ENCODE results near the gene CCRL2. TPM values are rescaled to one million over a fixed set of nuclear protein-coding genes. Genes with fewer than 3 reads are reported as not detected.

CCRL2 gene, protein sequence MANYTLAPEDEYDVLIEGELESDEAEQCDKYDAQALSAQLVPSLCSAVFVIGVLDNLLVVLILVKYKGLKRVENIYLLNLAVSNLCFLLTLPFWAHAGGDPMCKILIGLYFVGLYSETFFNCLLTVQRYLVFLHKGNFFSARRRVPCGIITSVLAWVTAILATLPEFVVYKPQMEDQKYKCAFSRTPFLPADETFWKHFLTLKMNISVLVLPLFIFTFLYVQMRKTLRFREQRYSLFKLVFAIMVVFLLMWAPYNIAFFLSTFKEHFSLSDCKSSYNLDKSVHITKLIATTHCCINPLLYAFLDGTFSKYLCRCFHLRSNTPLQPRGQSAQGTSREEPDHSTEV
- total RNA-seq (2022) (0.54 TPM in 1 of 2 replicates, not detected in the other), Bru-seq, nascent RNA (percentile 24 among the genes with signal in this experiment), BruChase-seq, experiment 1, labeled RNA remaining after a 6-hour chase (not detected), BruChase-seq, experiment 2, labeled RNA remaining after a 2-hour chase (percentile 25 among the genes with signal in this experiment)
- long read RNA-seq, partial matches to known transcripts = 0 of 1 reads
- long read RNA-seq, other reads (novel, unspliced or antisense) = 0 of 1 reads

GRCh38 chr3:46406788-46407611, at the start of gene CCRL2, which contains the start of gene CCR5AS:
Gene CCRL2, plus strand, starts transcription at chr3:46407259. Its CDS starts 821 bp downstream, at chr3:46408080.
Gene CCR5AS, minus strand, starts transcription at chr3:46407066.
- peak; percentile 32 for DNase-seq
- Mint-ChIP-seq H3K9me3 (ENCODE audit: low read depth, unreplicated experiment) (no peaks in the 10 kb centered on the region), H3K27me3 (ENCODE audit: unreplicated experiment) (no peaks in the 10 kb centered on the region), H3K4me3 (ENCODE audit: low read depth, unreplicated experiment) (no peak within 1 kb of the TSS), H3K36me3 (ENCODE audit: insufficient read depth, unreplicated experiment) (no peaks in the 10 kb centered on the region), H3K4me1 (ENCODE audit: low read depth, unreplicated experiment) (peaks cover 29% of the 10 kb centered on the region), H3K27ac (ENCODE audit: unreplicated experiment) (peak within 1 kb of the TSS; percentile 34)
- TF ChIP-seq, protein P1, sequence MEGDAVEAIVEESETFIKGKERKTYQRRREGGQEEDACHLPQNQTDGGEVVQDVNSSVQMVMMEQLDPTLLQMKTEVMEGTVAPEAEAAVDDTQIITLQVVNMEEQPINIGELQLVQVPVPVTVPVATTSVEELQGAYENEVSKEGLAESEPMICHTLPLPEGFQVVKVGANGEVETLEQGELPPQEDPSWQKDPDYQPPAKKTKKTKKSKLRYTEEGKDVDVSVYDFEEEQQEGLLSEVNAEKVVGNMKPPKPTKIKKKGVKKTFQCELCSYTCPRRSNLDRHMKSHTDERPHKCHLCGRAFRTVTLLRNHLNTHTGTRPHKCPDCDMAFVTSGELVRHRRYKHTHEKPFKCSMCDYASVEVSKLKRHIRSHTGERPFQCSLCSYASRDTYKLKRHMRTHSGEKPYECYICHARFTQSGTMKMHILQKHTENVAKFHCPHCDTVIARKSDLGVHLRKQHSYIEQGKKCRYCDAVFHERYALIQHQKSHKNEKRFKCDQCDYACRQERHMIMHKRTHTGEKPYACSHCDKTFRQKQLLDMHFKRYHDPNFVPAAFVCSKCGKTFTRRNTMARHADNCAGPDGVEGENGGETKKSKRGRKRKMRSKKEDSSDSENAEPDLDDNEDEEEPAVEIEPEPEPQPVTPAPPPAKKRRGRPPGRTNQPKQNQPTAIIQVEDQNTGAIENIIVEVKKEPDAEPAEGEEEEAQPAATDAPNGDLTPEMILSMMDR (IDR thresholded peaks at IDR 0.05; ENCODE audit: unreplicated experiment) = no peak
- BruUV-seq (replicated peaks) = no TSS peak
- CTCF ChIA-PET = interaction anchor here (0.7 to 1.4 kb wide), 2 partner anchors 29 to 33 kb away, joined by 3 to 4 read pairs; no protein-coding TSS in a partner anchor
- intact Hi-C loops (cut with micrococcal nuclease; ENCODE audit: unreplicated experiment) = no loop called here

GRCh38 chr3:46358466-46358865, 48.6 kb upstream of the CCRL2 start:
- no peaks in the 10 kb centered on the region for H3K9me3 Mint-ChIP-seq (ENCODE audit: low read depth, unreplicated experiment)
- DNase-seq = no peak
- peaks cover 67% of the 10 kb centered on the region for H3K27me3 Mint-ChIP-seq (ENCODE audit: unreplicated experiment)
- H3K4me1 Mint-ChIP-seq (ENCODE audit: low read depth, unreplicated experiment) = no peaks in the 10 kb centered on the region
- TF ChIP-seq, protein P1 (IDR thresholded peaks at IDR 0.05; ENCODE audit: unreplicated experiment) = no peak
- intact Hi-C loops (cut with micrococcal nuclease; ENCODE audit: unreplicated experiment) = no loop called here
- CTCF ChIA-PET = no interaction called here
- no peak overlapping the region for H3K4me3 Mint-ChIP-seq (ENCODE audit: low read depth, unreplicated experiment)
- H3K27ac Mint-ChIP-seq (ENCODE audit: unreplicated experiment) = no peak overlapping the region
- BruUV-seq (replicated peaks) = no TSS peak
- no peaks in the 10 kb centered on the region for H3K36me3 Mint-ChIP-seq (ENCODE audit: insufficient read depth, unreplicated experiment)

DNA sequence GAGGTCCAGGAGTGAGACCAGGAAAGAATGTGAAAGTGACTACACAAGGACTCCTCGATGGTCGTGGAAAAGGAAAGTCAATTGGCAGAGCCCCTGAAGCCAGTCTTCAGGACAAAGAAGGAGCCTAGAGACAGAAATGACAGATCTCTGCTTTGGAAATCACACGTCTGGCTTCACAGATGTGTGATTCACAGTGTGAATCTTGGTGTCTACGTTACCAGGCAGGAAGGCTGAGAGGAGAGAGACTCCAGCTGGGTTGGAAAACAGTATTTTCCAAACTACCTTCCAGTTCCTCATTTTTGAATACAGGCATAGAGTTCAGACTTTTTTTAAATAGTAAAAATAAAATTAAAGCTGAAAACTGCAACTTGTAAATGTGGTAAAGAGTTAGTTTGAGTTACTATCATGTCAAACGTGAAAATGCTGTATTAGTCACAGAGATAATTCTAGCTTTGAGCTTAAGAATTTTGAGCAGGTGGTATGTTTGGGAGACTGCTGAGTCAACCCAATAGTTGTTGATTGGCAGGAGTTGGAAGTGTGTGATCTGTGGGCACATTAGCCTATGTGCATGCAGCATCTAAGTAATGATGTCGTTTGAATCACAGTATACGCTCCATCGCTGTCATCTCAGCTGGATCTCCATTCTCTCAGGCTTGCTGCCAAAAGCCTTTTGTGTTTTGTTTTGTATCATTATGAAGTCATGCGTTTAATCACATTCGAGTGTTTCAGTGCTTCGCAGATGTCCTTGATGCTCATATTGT, 47.1 kb upstream of the CCRL2 start:
- BruUV-seq (replicated peaks) = no TSS peak
- intact Hi-C loops (cut with micrococcal nuclease; ENCODE audit: unreplicated experiment) = no loop called here
- H3K27ac Mint-ChIP-seq (ENCODE audit: unreplicated experiment) = no peak overlapping the region
- CTCF ChIA-PET = interaction anchor here (1.3 kb wide), 1 partner anchor 9 kb away, joined by 5 read pairs; no protein-coding TSS in a partner anchor
- TF ChIP-seq, protein P1 (IDR thresholded peaks at IDR 0.05; ENCODE audit: unreplicated experiment) = no peak
- no peaks in the 10 kb centered on the region for H3K36me3 Mint-ChIP-seq (ENCODE audit: insufficient read depth, unreplicated experiment)
- DNase-seq = no peak
- H3K4me1 Mint-ChIP-seq (ENCODE audit: low read depth, unreplicated experiment) = no peaks in the 10 kb centered on the region
- no peaks in the 10 kb centered on the region for H3K9me3 Mint-ChIP-seq (ENCODE audit: low read depth, unreplicated experiment)
- peaks cover 62% of the 10 kb centered on the region for H3K27me3 Mint-ChIP-seq (ENCODE audit: unreplicated experiment)
- H3K4me3 Mint-ChIP-seq (ENCODE audit: low read depth, unreplicated experiment) = no peak overlapping the region

DNA sequence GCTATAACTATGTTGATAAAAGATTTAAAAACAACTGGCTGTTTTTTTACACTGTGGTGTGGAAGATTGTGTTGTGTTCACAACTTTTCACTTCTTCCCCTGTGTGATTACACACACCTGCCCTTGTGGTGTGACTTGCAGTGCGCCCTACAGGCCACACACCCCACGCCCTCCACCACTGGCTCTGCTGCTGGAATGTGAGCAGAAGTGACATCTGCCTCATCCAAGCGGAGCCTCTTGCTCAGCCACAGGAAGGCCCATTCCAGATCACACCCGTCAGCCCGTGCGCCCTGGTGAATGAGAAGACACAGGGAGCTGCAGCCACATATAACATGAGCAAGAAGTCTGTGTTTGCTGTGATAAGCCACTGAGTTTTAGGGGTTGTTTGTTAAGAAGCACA, 46.2 kb upstream of the CCRL2 start:
- intact Hi-C loops (cut with micrococcal nuclease; ENCODE audit: unreplicated experiment) = no loop called here
- H3K9me3 Mint-ChIP-seq (ENCODE audit: low read depth, unreplicated experiment) = no peaks in the 10 kb centered on the region
- H3K4me3 Mint-ChIP-seq (ENCODE audit: low read depth, unreplicated experiment) = no peak overlapping the region
- TF ChIP-seq, protein P1 (IDR thresholded peaks at IDR 0.05; ENCODE audit: unreplicated experiment) = no peak
- CTCF ChIA-PET = interaction anchor here (1.2 kb wide), 1 partner anchor 26 kb away, joined by 3 read pairs; no protein-coding TSS in a partner anchor
- no peaks in the 10 kb centered on the region for H3K4me1 Mint-ChIP-seq (ENCODE audit: low read depth, unreplicated experiment)
- no TSS peak for BruUV-seq (replicated peaks)
- no peak overlapping the region for H3K27ac Mint-ChIP-seq (ENCODE audit: unreplicated experiment)
- DNase-seq = no peak
- H3K36me3 Mint-ChIP-seq (ENCODE audit: insufficient read depth, unreplicated experiment) = no peaks in the 10 kb centered on the region
- peaks cover 60% of the 10 kb centered on the region for H3K27me3 Mint-ChIP-seq (ENCODE audit: unreplicated experiment)
